Peyer's patch (tissue), 4 donors: Measurements from ENCODE around the gene IL17RA.

Experiments used
- CTCF ChIP-seq, 6 experiments: fragments of 450-650 bp in 4 of 6; fragments of 200-600 bp in 2 of 6; sonication (generic) in 1 of 6; IDR thresholded peaks; one replicate each; pipeline ENCODE4 v1.5.1; 2017 to 2019; ENCODE audit warnings: antibody characterized with exemption in 6 of 6, mild to moderate bottlenecking in 3 of 6, moderate library complexity in 1 of 6
- POLR2A ChIP-seq, 2 donors: fragments of 450-650 bp; IDR thresholded peaks; one replicate each; pipeline ENCODE4 v1.5.1; 2017; ENCODE audit warnings: antibody characterized with exemption in 2 of 2, mild to moderate bottlenecking in 2 of 2, moderate library complexity in 2 of 2

GRCh38 chr22:17060126-17060525 is 24.7 kb upstream of the IL17RA start:
- TF ChIP-seq CTCF (IDR thresholded peaks at IDR 0.05) (no peak), POLR2A (IDR thresholded peaks at IDR 0.05) (no peak)
